Non-pigmented ciliary epithelial cell (primary cell): ENCODE measurements around the gene FMN1.

Experiments
- DNase-seq: peaks from one replicate; pipeline ENCODE4 v3.0.0-alpha.2; 2010; ENCODE audit warnings: low read depth

The FMN1 gene

DNA sequence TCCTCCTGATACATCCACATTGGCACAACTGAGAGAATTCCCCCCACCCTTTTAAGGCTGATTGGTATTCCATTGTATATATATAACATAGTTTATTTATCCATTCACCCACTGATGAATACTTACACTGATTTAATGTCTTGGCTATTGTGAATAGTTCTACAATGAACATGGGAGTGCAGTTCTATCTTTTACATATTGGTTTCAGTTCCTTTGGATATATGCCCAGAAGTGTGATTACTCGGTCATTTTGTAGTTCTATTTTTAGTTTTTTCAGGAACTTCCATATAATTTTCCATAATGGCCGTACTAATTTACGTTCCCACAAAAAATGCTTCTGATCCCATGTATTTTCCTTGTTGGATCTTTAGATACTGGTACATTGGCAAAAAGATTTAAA, 135.3 kb downstream of the FMN1 start:
- DNase-seq = no peak

DNA sequence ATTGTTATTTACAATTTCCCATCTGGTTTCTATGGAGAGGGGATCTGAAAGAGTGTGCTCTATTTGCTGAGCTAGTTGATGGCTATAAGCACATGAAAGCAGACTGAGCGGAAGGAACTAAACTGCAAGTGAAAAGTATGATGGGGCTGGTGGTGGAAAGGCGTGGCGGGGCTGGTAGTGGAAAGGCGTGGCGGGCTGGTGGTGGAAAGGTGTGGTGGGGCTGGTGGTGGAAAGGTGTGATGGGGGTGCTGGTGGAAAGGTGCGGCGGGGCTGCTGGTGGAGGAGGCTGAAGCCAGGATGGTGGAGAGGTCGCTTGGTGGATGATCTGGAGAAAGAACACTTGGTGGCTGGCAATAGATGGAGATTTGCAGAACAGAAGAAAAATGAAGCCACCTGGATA, 136.7 kb downstream of the FMN1 start:
- DNase-seq = no peak

DNA sequence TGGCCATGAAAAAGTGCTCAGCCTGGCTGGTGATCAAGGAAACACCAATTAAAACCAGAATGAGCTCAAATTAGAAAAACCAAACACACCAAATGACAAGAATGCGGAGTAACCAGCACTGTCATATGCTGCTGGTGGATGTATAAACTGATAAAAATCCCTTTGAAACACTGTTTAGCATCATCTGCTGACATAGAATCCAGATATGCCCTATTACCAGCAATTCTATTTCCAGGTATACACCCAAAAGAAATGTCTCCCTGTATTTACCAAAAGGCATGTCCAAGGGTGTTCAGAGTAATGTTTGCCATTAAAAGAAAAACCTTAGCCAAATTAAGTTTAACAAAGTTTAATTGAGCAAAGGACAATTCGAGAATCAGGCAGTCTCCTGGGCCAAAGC, 138.6 kb downstream of the FMN1 start:
- DNase-seq = no peak

DNA sequence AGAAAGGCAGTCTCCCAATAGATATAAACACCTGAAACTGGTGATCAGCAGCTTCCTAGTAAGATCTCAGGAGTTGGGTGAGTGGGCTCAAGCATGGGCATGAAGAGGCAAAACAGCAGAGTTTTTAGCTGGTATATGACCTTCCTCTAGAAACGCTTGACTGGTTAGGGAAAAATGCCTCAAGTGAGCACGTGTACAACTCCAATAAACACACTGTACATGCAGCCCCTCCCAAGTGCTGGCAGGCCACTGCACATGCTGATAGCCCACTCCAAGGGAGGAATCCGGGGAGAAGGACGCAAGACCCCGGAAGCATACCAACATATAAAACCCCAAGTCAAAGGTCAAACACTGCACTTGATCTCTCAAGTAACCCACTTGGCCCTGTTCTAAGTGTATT, 143.0 kb downstream of the FMN1 start:
- DNase-seq = no peak

DNA sequence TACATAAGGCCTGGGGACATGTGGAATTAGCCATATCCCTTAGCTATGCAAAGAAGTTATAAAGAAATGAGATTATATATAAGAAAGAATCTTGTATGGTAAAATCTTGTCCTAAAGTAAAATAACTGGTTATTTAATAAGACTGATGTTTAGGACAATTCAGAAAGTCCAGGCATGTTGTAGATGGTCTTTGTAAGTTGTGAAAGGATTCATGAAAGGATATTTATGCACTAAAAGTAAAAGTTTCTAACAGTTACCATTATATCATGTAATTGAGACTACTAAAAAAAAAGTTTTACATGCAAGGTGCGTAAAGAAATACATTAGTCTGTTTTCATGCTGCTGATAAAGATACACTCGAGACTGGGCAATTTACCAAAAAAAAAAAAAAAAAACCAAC, 146.3 kb downstream of the FMN1 start:
- DNase-seq = no peak

DNA sequence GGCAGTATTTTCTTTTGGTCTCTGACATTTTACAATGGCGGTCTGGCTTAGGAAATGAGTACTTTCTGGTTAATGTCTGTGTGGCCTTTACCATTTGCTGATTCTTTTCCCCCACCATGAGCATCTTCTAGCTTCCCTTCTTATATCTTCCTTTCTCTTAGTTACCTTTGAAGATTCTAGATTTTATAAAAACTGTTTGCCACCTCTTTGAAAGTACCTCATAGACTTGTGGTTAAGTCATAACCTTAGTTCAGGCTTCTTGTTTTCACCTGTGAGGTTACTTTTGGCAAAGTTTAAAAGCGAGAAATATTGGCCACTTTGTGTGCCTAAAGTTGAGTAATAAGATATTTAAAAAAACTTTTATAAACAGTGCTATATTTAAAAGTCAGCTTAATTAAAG, 147.4 kb downstream of the FMN1 start:
- DNase-seq = no peak

DNA sequence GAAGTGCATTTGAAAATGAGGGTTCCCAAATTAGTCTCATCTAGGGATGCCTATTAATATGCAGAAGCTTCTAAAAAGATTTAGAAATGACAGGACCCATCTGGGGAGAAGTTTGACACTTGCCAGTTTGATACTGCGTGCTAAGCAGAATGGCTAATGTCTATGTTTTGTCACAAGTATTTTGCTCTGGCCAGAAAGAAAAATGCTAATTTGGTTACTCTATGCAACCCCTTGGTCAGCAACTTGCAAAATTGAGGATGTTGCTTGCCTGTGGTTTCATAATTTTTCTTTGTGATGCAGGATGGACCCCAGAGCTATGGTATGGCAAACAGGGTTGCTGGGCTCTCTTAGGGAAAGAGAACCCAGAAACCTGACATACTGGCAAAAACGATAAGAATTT, 148.2 kb downstream of the FMN1 start:
- no peak for DNase-seq

DNA sequence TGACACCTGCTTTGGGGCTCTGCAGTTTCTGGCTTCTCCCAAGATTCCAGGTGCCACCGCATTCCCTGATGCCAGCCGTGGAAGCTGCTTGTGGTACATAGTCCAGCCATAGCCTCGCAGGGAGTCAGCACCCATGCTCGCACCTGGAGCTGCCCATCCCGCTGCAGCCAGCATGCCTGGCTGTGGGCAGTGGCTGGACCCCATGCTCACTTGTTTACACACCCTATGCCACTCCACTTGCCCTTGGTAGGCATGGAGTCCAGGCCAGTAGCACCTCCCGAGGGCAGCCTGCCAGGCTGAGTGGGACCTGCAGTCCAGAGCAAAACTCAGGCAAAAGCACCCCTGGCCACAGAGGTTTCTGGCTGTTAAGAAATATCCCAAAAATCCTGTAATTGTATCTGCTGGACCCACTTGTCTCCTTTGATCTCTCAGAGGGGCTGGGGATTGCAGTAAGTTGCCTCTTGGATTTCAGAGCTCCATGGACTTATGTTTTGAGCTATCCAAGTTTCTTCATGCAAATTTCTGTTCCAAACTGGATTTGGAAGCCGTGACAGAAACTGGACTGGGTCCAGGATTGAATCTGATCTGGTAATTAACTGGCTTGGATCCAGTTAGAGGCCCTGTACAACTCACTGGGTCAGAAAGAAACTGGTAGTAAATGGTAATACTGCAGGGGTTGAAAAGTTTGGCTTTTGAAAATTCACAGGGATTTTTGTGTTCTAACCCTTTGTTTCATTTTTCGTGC, 149.3 kb downstream of the FMN1 start:
- no peak for DNase-seq

DNA sequence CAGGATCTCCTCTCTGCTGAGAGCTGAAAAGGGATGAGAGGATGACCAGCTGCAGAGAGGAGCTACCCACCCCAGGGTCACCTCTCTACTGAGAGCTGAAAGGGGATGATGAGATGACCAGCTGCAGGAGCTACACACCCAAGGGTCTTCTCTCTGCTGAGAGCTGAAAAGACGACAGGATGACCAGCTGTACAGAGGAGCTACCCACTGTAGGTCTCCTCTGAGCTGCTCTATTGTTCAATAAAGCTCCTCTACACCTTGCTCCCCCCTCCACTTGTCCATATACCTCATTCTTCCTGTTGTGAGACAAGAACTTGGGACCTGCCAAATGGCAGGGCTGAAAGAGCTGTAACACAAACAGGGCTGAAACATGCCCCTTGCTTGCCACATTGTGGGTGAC, 149.9 kb downstream of the FMN1 start:
- DNase-seq = no peak

DNA sequence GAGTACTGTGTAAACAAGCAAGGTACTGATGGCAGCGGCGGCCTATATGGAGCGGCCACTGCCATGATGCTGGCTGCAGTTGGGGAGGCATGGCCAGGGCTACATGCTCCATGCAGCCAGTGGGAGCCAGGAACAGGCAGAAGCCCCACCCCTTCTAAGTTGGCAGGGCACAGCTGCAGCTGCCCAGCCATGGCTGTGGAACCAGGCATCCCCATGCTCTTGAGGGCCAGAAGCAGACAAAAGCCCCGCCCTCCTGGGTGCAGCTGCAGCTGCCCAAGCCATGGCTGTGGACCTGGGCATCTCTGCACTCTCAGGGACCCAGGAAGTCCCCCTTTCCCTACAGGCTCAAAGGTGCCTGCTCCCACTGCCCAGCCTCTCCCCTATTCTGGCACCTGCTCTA, 150.9 kb downstream of the FMN1 start:
- DNase-seq = no peak

DNA sequence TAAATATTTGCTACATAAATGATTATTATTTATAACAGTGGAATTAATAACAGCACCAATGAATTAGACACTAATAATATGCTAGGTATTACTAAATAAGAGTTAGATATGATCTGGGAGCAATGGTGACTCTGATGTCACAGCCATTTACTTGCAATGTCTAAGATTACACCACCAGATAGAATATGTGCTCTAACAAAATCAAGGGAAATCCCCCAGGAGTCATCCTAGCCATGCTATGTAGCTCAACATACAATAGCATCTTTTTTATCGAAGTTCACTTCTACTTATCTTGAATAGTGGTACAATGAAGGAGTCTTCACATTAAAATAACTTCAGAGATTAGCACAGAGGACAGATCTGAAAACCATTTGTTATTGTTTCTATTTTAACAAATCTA, 154.0 kb downstream of the FMN1 start:
- DNase-seq = no peak

DNA sequence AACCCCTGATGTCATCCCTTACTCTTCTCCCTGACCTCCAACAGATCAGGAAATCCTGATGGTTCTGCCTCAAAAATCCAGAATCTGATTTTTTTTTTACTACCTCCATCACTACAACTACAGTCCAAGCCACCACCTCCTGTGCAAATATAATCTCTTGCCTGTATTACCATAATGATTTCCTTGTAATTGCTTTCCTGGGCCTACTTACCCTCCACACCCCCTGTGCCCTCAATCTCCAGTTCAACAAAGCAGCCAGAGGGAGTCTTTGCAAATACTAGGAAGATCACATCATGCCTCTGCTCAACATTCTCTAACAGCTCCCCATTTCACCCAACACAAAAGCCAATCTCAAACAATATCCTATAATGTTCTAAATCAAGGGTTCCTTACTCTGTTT, 159.9 kb downstream of the FMN1 start:
- DNase-seq = no peak

DNA sequence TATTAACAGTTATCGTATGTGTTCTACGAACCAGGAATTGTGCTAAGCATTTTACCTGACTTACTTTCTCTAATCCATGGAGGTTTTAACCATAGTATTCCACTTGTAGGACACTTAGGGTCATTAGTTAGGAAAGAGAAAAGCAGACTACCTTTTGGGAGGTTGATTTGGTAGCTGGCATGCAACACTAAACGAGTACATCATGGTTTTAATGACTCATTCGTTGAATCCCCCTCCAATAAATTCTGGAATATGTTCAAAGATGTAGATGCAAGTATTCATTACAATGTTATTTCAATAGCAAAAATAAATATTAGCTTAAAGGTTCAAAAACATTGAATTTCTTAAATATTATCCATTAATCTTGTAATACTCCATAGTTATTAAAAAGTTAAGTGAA, 162.5 kb downstream of the FMN1 start:
- DNase-seq = no peak

DNA sequence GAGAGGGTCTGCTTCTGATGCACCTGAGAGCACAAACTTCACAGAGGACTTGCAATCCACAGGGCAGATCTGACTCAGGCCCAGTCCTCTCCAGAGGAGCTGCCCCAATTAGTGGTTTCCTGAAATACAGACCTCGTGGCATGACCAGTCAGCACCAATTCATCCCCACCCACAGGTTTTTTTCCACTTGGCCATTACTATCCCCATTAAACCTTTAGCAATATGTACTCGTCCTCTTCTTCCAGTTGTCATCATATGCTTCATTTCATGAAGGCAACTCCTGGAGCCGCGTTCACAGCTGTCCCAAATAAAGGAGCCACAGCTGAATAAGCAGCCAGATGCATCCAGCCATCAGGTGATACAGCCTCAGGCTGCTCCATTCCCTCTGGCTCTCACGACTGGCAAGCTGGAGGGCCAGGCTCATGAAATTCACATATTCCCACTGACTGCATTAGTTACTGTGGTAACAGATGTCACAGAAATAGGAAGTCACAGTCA, 163.1 kb downstream of the FMN1 start:
- DNase-seq = no peak

DNA sequence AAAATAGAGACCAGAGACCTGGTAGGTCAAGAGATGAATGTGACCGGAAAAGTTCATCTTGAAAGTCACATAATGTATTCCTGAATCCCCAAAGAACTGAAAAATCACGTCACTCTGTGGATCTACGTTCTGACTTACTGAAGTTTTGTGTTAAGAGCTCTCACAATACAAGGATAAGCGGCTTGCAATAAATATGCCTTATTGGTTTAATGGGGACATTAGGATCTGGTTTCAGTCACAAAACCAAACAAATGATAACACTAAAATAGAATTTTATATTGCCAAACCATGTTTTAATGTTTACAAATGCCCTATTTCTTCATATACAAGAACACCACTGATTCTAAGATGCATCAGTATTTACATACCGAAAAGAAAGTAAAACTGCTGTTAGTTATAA, 164.2 kb downstream of the FMN1 start:
- no peak for DNase-seq

DNA sequence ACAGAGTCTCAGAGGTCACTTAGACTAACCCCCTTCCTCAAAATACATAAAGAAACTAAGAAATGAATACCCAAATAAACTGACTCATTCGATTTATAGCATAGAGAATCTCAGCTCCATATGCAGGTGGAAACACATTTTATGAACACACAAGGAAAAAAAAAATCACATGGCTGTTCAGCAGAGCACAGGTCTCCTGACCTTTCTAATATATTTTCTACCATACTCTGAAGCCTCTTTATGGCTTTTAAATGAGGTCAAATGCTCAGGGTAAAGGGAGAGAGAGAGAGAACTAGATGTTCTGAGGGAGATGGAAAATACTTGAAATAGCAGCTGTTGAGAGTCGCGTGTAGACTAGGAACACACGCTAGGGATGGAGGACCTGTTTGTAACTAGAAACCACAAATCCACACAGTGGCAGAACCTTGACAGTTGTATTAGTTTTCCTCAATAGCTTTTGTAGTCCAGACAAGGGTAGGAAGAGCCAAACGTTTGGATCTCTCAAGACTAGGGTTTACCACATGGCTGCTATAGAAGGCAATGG, 165.3 kb downstream of the FMN1 start:
- DNase-seq = no peak

DNA sequence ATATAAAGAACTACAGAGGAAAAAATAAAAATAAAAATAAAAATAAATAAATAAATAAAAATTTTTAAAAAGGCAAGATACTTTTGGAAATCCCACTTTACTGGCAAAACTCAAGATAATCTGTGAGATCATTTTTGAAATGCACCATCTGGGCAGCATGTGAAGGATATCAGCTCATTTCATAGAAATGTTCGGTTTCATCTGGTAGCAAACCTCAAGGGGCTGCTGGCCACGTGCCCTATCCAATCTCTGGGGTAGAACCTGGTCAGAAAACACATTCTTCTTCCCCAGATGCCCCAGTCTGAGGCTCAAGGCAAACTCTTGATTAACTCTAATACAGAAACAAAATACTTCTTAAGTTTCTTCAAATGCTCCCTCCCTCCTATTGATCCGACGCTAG, 166.0 kb downstream of the FMN1 start:
- no peak for DNase-seq

DNA sequence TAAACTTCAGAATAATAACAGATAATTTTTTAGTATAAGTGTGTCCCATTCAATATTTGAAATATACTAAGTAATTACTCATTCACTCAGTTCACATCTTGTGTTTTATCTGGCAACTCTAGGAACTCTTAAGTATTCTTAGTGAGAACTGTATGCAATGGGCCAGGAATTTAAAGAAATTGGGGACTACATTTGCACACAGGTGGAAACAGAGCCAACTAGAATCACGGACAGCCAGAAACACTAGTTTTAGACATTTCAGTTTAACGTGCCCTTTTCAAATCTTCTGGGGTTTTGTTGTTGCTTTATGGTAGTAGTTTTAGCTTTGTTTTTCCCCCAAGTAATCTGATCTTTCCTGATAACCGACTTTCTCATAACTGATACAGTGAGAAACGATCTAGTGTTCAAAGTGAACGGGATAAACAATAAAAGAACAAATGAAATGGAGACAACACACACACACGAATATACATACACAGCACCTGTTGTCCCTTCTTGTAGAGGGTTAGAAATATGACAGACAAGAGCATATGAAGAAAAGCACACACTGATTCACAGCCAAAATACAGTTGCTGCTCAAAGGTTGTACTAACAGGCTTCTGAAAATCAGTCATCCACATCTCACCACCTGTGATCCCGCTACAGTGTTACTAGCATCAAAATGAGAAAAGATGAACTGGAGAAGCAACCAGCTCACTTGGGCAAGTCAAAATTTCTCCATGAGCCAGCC, 167.0 kb downstream of the FMN1 start:
- no peak for DNase-seq

DNA sequence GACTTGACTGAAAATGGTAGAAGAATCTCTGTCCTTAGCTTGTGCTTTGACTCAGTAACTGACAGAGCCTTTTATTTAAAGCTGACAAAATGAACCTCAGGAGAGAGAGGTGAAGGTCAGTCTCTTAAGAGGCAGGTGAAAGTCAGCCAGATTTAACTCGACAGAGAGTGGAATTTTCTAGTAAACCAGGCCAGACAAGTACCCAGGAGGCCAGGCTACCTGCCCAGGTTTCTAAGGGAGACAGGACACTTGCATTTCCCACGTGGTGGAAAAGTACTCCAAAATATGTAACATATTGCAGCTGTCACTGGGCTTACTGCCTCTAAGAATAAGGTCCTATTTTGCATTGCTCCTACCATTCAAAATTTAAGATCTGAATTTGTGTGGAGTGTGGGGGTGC, 167.9 kb downstream of the FMN1 start:
- DNase-seq = no peak

DNA sequence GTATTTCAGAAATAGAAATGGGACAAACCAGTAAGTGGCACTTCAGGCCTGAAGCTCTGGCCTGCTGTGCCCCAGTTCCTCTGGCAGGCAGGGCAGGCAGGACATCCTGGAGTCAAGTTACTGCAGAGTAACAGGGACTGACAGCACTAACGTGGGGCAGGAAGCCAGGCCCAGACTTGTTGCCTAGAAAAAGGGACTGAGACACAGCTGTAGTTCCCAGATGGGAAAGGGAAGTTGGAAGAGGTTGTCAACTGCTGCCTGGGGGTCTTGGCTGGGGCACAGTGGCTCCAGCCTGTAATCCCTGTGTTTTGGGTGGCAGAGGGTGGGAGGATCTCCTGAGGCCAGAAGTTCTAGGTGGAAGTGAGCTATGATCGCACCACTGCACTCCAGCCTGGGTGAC, 171.9 kb downstream of the FMN1 start:
- no peak for DNase-seq

DNA sequence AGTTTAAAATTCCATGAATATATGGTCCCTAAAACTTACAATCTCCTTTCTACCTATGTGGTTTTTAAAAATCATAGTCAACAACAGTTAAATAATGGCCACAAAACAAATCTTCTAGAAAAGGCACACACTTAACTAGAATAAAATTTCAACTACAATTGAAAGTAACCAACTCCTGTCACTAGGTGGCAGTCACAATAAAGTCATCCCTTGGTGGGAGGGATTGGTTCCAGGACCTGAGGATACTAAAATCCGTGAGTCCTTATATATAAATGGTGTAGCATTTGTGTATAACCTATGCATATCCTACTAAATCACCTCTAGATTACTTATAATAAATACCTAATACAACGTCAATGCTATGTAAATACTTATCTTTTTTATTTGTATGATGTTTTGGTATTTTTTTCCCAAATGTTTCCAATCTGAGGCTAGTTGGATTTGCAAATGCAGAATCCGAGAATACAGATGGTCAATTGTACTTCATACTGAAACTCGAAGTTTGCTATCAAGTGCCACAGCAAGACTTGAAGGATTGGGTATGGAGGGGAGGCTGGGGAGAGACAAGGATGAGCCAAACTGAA, 172.6 kb downstream of the FMN1 start:
- no peak for DNase-seq

DNA sequence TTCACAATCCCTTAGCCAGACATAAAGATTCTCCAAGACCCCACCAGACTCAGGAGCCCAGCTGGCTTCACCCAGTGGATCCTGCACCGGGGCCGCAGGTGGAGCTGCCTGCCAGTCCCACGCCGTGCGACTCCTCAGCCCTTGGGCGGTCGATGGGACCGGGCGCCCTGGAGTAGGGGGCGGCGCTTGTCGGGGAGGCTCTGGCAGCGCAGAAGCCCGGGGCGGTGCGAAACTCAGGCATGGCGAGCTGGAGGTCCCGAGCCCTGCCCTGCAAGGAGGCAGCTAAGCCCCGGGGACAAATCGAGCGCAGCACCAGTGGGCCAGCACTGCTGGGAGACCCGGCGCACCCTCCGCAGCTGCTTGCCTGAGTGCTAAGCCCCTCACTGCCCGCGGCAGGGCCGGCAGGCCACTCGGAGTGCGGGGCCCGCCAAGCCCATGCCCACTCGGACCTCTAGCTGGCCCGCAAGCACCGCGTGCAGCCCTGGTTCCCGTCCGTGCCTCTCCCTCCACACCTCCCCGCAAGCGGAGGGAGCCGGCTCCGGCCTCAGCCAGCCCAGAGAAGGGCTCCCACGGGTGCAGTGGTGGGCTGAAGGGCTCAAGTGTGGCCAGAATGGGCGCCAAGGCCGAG, 175.0 kb downstream of the FMN1 start:
- no peak for DNase-seq
